GM12873 (cell line): Measurements from ENCODE around the gene GREM2.

ENCODE experiments used
- CTCF ChIP-seq: IDR thresholded peaks from 2 replicates; pipeline ENCODE4 v1.5.1; 2012; ENCODE audit warnings: low read depth, mild to moderate bottlenecking, moderate library complexity, low read length, control low read depth; ENCODE audit not compliant: insufficient read depth; ENCODE audit errors: missing control alignments

Gene GREM2

GRCh38 chr1:240595476-240595875 lies 16.5 kb downstream of the GREM2 start:
- no peak for TF ChIP-seq CTCF

- TF ChIP-seq CTCF: no peak
Observed at GRCh38 chr1:240591564-240591963, 20.4 kb downstream of the GREM2 start.

GRCh38 chr1:240591078-240591477 lies 20.9 kb downstream of the GREM2 start:
- no peak for TF ChIP-seq CTCF

GRCh38 chr1:240589585-240590110 lies 22.3 kb downstream of the GREM2 start:
- TF ChIP-seq CTCF: no peak

- TF ChIP-seq CTCF: no peak
Observed at GRCh38 chr1:240586006-240586405, 25.9 kb downstream of the GREM2 start.

GRCh38 chr1:240582953-240583352 lies 29.0 kb downstream of the GREM2 start:
- TF ChIP-seq CTCF: no peak

- TF ChIP-seq CTCF: no peak
Observed at GRCh38 chr1:240579511-240579910, 32.4 kb downstream of the GREM2 start.
